Hippocampal formation (tissue), 2 donors: ENCODE measurements around the gene SHOC2.
"Not testable (repeated sequence)": the region's sequence is repeated elsewhere in the genome, so short reads cannot be mapped to it uniquely, and the experiment has no call there.

Source experiments
- DNase-seq, 2 donors: peaks; one replicate each; lab custom pipeline; 2025; lab: John Stamatoyannopoulos, UW

Gene SHOC2

GRCh38 chr10:110901954-110902819, 17.2 kb upstream of the SHOC2 start:
- no peak for DNase-seq

- DNase-seq: no peak
These were observed 15.8 kb upstream of the SHOC2 start for GRCh38 chr10:110903280-110904278.

- no peak for DNase-seq
These were observed 9.3 kb upstream of the SHOC2 start for GRCh38 chr10:110910138-110910537.

- DNase-seq: no peak
These were observed 7.0 kb upstream of the SHOC2 start for GRCh38 chr10:110912374-110912773.

- no peak for DNase-seq
These were observed 5.0 kb upstream of the SHOC2 start for GRCh38 chr10:110914431-110914830.

- no peak for DNase-seq
These were observed 4.4 kb upstream of the SHOC2 start for GRCh38 chr10:110915035-110915434.

- DNase-seq: not testable (repeated sequence)
These were observed 3.8 kb upstream of the SHOC2 start for GRCh38 chr10:110915600-110915999.

GRCh38 chr10:110916554-110917346, 2.7 kb upstream of the SHOC2 start:
- no peak for DNase-seq

- peak in 1 of 2 donors; percentile 81 for DNase-seq
These were observed 1.1 kb upstream of the SHOC2 start for GRCh38 chr10:110918269-110918642.

GRCh38 chr10:110918643-110919348, 608 bp upstream of the SHOC2 start, which contains the start of gene BBIP1:
TSS of gene BBIP1 (minus strand) at chr10:110919180. CDS start at chr10:110918157, 1,023 bp downstream.
- peak; percentile 84 to 100 for DNase-seq

GRCh38 chr10:110919971-110920881, 822 bp downstream of the SHOC2 start:
- DNase-seq: no peak

GRCh38 chr10:110923856-110924493, 4.6 kb downstream of the SHOC2 start:
- no peak for DNase-seq

- no peak for DNase-seq
These were observed 8.1 kb downstream of the SHOC2 start for GRCh38 chr10:110927461-110927860.

- no peak for DNase-seq
These were observed 12.5 kb downstream of the SHOC2 start for GRCh38 chr10:110931769-110932381.

- DNase-seq: no peak
These were observed 13.2 kb downstream of the SHOC2 start for GRCh38 chr10:110932505-110933180.

- DNase-seq: no peak
These were observed 17.4 kb downstream of the SHOC2 start for GRCh38 chr10:110936757-110937156.

GRCh38 chr10:110939419-110939818, 20.0 kb downstream of the SHOC2 start:
- no peak for DNase-seq

GRCh38 chr10:110944792-110945396, 25.5 kb downstream of the SHOC2 start:
- no peak for DNase-seq
